ENCODE measurements around the gene CXCR4. TPM values are rescaled to one million over a fixed set of nuclear protein-coding genes. Genes with fewer than 3 reads are reported as not detected.

CXCR4 gene
- total and polyA plus RNA-seq, 2 experiments from 2014 or later = 2.1 TPM

GRCh38 chr2:136146564-136146963 is 28.6 kb upstream of the CXCR4 start:
- no peaks in the 10 kb centered on the region for H3K27me3 ChIP-seq (ENCODE audit: insufficient read depth)
- no peak overlapping the region for H2AFZ ChIP-seq
- H3F3A ChIP-seq (replicated peaks; ENCODE audit: low read depth) = no peaks in the 10 kb centered on the region
- no peak overlapping the region for H3K4me3 ChIP-seq
- Mint-ChIP-seq H3K27ac (no peak overlapping the region), H3K36me3 (ENCODE audit: low read depth) (no peaks in the 10 kb centered on the region), H3K9me3 (no peaks in the 10 kb centered on the region), H3K4me1 (peaks cover 2% of the 10 kb centered on the region), H3K27me3 (ENCODE audit: insufficient read depth, low read depth, poor library complexity) (no peaks in the 10 kb centered on the region), H3K4me3 (no peak overlapping the region)
- TF ChIP-seq ETS1 (IDR thresholded peaks at IDR 0.05) = no peak
- TF ChIP-seq POLR2AphosphoS5 (IDR thresholded peaks at IDR 0.05; ENCODE audit: low read depth) = no peak
- TF ChIP-seq CTCF (conservative IDR thresholded peaks at IDR 0.05; ENCODE audit: low read depth in 2 of 2) = no peak
- TF ChIP-seq CREB1 (CRISPR knock-in tag; IDR thresholded peaks at IDR 0.05; ENCODE audit: low read depth) = no peak
- TF ChIP-seq REST (IDR thresholded peaks at IDR 0.05; ENCODE audit: unreplicated experiment) = no peak
- TF ChIP-seq STAT1 (IDR thresholded peaks at IDR 0.05; ENCODE audit: unreplicated experiment) = no peak
- no peak for TF ChIP-seq NANOG (IDR thresholded peaks at IDR 0.05; ENCODE audit: borderline replicate concordance)
- TF ChIP-seq ZNF462 (CRISPR knock-in tag; IDR thresholded peaks at IDR 0.05) = no peak
- TF ChIP-seq EZH2 (IDR thresholded peaks at IDR 0.05; ENCODE audit: low read depth, unreplicated experiment) = no peak
- no peak for TF ChIP-seq JUNB (IDR thresholded peaks at IDR 0.05; ENCODE audit: unreplicated experiment)
- TF ChIP-seq ZNF114 (CRISPR knock-in tag; IDR thresholded peaks at IDR 0.05) = no peak
- no peak for TF ChIP-seq ZNF331 (CRISPR knock-in tag; IDR thresholded peaks at IDR 0.05; ENCODE audit: low read depth)
- no peak for TF ChIP-seq EZH2phosphoT487 (IDR thresholded peaks at IDR 0.05; ENCODE audit: unreplicated experiment)
- ATAC-seq (no peak), DNase-seq (ENCODE audit: low spot score) (no peak)
- 0 out of 2 replicates have a peak, but pooled peaks cover 6% of the 10 kb centered on the region for H3K9me2 ChIP-seq (ENCODE audit: insufficient read depth)
- H3K79me2 ChIP-seq (replicated peaks; ENCODE audit: insufficient read depth) = no peaks in the 10 kb centered on the region
- no peaks in the 10 kb centered on the region for H3K4me1 ChIP-seq (ENCODE audit: insufficient read depth)
- H3K4me2 ChIP-seq = no peak overlapping the region
- H3K27ac ChIP-seq (ENCODE audit: low read depth) = no peak overlapping the region
- H3K36me3 ChIP-seq (ENCODE audit: insufficient read depth) = no peaks in the 10 kb centered on the region
- no peaks in the 10 kb centered on the region for H4K20me1 ChIP-seq (replicated peaks; ENCODE audit: insufficient read depth)
